A549 (cell line): Measurements from ENCODE around the gene ZNF367.

Experiments used
- CTCF ChIP-seq: fragments of >200 bp; sonication (Bioruptor Twin); formaldehyde crosslinking; IDR thresholded peaks from 3 replicates; pipeline ENCODE4 v1.5.1; 2016
- E2F6 ChIP-seq: IDR thresholded peaks from 2 replicates; pipeline ENCODE4 v1.6.1; 2012; ENCODE audit warnings: low read depth, borderline replicate concordance
- MAX ChIP-seq: IDR thresholded peaks from 2 replicates; pipeline ENCODE4 v1.6.1; 2012

DNA sequence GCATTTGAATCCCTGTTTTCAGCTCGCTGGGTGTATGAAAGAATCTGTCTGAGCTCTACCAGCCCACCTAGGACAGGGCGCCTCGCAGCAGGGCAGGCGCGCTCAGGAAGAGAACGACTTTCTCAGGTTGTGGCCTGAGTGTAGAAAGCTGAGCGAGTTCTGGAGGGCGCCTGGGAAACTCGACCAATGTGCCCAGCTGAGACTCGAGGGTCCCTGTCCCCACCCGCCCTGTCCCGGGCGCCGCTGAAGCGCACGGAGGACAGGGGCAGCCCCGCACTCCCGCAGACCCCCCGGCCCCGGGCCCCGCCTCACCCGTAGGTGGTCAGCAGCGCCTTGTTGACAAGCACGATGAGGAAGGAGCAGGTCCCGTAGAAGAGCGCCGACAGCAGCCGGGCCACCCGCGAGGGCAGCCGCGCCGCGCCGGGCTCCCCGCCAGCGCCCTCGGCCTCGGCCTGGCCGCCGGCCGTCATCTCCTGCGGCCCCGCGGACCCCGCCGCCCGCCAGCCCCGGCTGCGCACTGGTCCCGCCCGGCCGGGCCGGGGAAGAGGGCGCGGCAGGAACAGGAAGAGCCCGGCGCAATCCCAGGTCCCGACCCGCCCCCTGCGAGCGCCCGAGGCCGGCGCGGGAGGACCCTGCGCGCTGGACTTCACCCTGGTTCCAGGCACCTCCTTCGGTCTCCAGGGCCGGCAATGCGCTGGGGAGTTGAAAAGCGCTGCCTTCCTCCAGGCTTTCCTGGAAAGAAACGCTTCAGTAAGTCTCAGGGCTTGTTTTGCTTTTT lies 34.8 kb downstream of the ZNF367 start, which contains the start of gene SLC35D2:
- TF ChIP-seq CTCF (no peak), MAX (peak; percentile 48; the same call in 1 of the 2 replicates), E2F6 (no peak)
